GM12874 (cell line): ENCODE measurements around the gene PIP4K2C.

Experiments used
- CTCF ChIP-seq: IDR thresholded peaks from 2 replicates; pipeline ENCODE4 v1.5.1; 2011; ENCODE audit warnings: low read depth, mild to moderate bottlenecking, control low read depth, low read length, moderate library complexity; ENCODE audit not compliant: insufficient read depth

Gene PIP4K2C

GRCh38 chr12:57591782-57592325, 862 bp downstream of the PIP4K2C start:
- no peak for TF ChIP-seq CTCF

GRCh38 chr12:57592551-57593165, 1.7 kb downstream of the PIP4K2C start:
- no peak for TF ChIP-seq CTCF

- no peak for TF ChIP-seq CTCF
These were observed 2.2 kb downstream of the PIP4K2C start for GRCh38 chr12:57593187-57593586.

GRCh38 chr12:57600395-57600794, 9.4 kb downstream of the PIP4K2C start:
- no peak for TF ChIP-seq CTCF

- TF ChIP-seq CTCF, result no peak
These were observed 11.6 kb downstream of the PIP4K2C start for GRCh38 chr12:57602544-57602943.

- TF ChIP-seq CTCF, result no peak
These were observed 12.3 kb downstream of the PIP4K2C start for GRCh38 chr12:57603324-57603723.

GRCh38 chr12:57603815-57604453, 12.9 kb downstream of the PIP4K2C start:
- no peak for TF ChIP-seq CTCF
